Measurements from ENCODE around the gene MTUS2.

DNA sequence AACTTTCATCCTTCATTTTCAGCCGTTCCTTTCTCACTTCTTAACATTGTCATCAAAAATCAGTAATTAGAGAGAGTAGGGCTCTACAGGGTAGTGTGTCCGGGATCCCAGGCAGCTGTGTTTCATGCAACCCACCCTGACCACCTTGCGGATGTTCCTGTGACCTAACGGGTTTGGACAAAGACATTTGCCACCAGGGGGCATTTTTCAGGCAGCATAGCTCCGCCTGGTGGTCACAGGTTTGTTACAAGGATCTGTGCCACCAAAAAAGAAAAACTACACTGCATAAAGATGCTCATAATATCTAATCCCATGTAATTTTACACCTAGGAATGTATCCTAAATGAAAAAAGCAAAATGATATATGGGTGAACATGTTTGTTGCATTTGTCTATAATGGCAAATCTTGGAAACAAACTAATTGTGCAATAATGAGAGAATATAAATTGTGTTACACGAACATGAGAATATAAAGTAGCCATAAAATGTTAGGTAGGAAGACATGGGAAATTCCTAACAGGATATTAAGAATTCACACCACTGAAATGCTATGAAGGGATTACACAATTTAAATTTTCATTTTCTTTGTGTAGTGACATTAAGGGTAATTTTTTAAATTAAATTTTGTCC, 652.3 kb downstream of the MTUS2 start:
- TF ChIP-seq CTCF (IDR thresholded peaks at IDR 0.05; ENCODE audit: extremely low read depth in 1 of 2, insufficient read depth in 1 of 2, low read depth in 1 of 2, low read length in 2 of 2) = peak; percentile 96 to 98
- TF ChIP-seq POLR2A (IDR thresholded peaks at IDR 0.05; ENCODE audit: low read depth, low read length) = no peak
- TF ChIP-seq POLR2AphosphoS5 (IDR thresholded peaks at IDR 0.05; ENCODE audit: insufficient read depth, low read depth, low read length) = no peak
- TF ChIP-seq EZH2 (IDR thresholded peaks at IDR 0.05; ENCODE audit: borderline replicate concordance, low read depth, low read length, severe bottlenecking) = no peak
- TF ChIP-seq, protein P1, sequence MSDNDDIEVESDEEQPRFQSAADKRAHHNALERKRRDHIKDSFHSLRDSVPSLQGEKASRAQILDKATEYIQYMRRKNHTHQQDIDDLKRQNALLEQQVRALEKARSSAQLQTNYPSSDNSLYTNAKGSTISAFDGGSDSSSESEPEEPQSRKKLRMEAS (IDR thresholded peaks at IDR 0.05; ENCODE audit: insufficient read depth, insufficient read length) = no peak
- no peak for TF ChIP-seq GATA2 (IDR thresholded peaks at IDR 0.05; ENCODE audit: insufficient read depth, insufficient read length, low read depth, low read length)
- no peak for TF ChIP-seq JUN (IDR thresholded peaks at IDR 0.05; ENCODE audit: borderline replicate concordance, insufficient read depth, insufficient read length, low read depth)
